Bronchial epithelial cell (primary cell): ENCODE results near the gene PRIMPOL. TPM values are rescaled to one million over a fixed set of nuclear protein-coding genes. Genes with fewer than 3 reads are reported as not detected.
A peak's percentile ranks its signal among the peaks of the same experiment; 100 is the strongest.

Experiments
- DNase-seq: peaks from one replicate; pipeline ENCODE4 v3.0.0-alpha.2; 2010; ENCODE audit warnings: low read depth
- FAIRE-seq: peaks from 2 replicates; lab custom pipeline; 2011; peaks lifted over from hg19 to GRCh38; lab: Jason Lieb, UNC
- H3K27me3 ChIP-seq: 2 replicates; pipeline ENCODE4 v1.5.1; 2011; ENCODE audit warnings: low read length; ENCODE audit not compliant: control insufficient read depth, insufficient read depth
- H3K36me3 ChIP-seq: 2 replicates; pipeline ENCODE4 v1.5.1; 2011; ENCODE audit warnings: low read length; ENCODE audit not compliant: control insufficient read depth, insufficient read depth
- H3K4me3 ChIP-seq: 2 replicates; pipeline ENCODE4 v1.5.1; 2011; ENCODE audit warnings: mild to moderate bottlenecking, low read depth, low read length, control low read depth
- total RNA-seq: library from RNA; depleted of rRNA; stranded (reverse); fragments of >200 nt; gene quantifications from 2 replicates; pipeline ENCODE4 v1.2.1, GENCODE V29; 2014
- TF ChIP-seq, protein P1 (sequence below): IDR thresholded peaks from 2 replicates; pipeline ENCODE4 v1.5.1; 2011; ENCODE audit warnings: mild to moderate bottlenecking, moderate library complexity, low read length, control low read depth, inconsistent platforms; ENCODE audit not compliant: insufficient read depth, severe bottlenecking

PRIMPOL gene
- total RNA-seq, 1 donor from 2014 or later = 6.3 TPM

DNA sequence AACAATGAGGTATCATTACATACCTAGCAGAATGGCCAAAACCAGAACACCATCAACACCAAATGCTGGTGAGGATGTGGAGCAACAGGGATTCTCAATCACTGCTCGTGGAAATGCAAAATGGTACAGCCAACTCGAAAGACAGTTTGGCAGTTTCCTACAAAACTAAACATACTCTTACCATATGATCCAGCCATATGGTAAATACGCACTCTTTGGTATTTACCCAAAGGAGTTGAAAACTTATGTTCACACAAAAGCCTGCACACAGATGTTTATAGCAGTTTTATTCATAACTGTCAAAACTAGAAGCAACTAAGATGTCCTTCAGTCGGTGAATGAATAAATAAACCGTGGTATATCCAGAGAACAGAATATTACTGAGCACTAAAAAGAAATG is 8.1 kb upstream of the PRIMPOL start:
- no peaks in the 10 kb centered on the region for H3K27me3 ChIP-seq
- FAIRE-seq = no peak
- H3K36me3 ChIP-seq = peaks cover 10% of the 10 kb centered on the region
- H3K4me3 ChIP-seq = no peak overlapping the region
- DNase-seq = no peak
- TF ChIP-seq, protein P1, sequence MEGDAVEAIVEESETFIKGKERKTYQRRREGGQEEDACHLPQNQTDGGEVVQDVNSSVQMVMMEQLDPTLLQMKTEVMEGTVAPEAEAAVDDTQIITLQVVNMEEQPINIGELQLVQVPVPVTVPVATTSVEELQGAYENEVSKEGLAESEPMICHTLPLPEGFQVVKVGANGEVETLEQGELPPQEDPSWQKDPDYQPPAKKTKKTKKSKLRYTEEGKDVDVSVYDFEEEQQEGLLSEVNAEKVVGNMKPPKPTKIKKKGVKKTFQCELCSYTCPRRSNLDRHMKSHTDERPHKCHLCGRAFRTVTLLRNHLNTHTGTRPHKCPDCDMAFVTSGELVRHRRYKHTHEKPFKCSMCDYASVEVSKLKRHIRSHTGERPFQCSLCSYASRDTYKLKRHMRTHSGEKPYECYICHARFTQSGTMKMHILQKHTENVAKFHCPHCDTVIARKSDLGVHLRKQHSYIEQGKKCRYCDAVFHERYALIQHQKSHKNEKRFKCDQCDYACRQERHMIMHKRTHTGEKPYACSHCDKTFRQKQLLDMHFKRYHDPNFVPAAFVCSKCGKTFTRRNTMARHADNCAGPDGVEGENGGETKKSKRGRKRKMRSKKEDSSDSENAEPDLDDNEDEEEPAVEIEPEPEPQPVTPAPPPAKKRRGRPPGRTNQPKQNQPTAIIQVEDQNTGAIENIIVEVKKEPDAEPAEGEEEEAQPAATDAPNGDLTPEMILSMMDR = no peak

GRCh38 chr4:184643731-184644130 is 5.8 kb upstream of the PRIMPOL start:
- no peak for DNase-seq
- no peak for FAIRE-seq
- H3K36me3 ChIP-seq = peaks cover 3% of the 10 kb centered on the region
- no peaks in the 10 kb centered on the region for H3K27me3 ChIP-seq
- H3K4me3 ChIP-seq = no peak overlapping the region
- TF ChIP-seq, protein P1 = no peak

GRCh38 chr4:184644553-184645307 is 4.8 kb upstream of the PRIMPOL start:
- FAIRE-seq = no peak
- no peak for DNase-seq
- H3K4me3 ChIP-seq = no peak overlapping the region
- peaks cover 3% of the 10 kb centered on the region for H3K36me3 ChIP-seq
- TF ChIP-seq, protein P1 = no peak
- H3K27me3 ChIP-seq = no peaks in the 10 kb centered on the region

- TF ChIP-seq, protein P1 = no peak
- no peak for DNase-seq
- FAIRE-seq = no peak
- Histone ChIP-seq H3K36me3 (peaks cover 3% of the 10 kb centered on the region), H3K27me3 (no peaks in the 10 kb centered on the region), H3K4me3 (no peak overlapping the region)
These were observed 3.5 kb upstream of the PRIMPOL start for GRCh38 chr4:184645904-184646610.

- FAIRE-seq = no peak
- peak; percentile 48 for DNase-seq
- TF ChIP-seq, protein P1 = no peak
- H3K36me3 ChIP-seq = peaks cover 2% of the 10 kb centered on the region
- no peaks in the 10 kb centered on the region for H3K27me3 ChIP-seq
- H3K4me3 ChIP-seq = peak overlapping the region; percentile 74
These were observed 2.1 kb upstream of the PRIMPOL start for GRCh38 chr4:184647266-184648053.
